Measurements from ENCODE around the gene BICRA.
A peak's percentile ranks its signal among the peaks of the same experiment; 100 is the strongest.
"Not testable (repeated sequence)": the region's sequence is repeated elsewhere in the genome, so short reads cannot be mapped to it uniquely, and the experiment has no call there.

Gene BICRA

DNA sequence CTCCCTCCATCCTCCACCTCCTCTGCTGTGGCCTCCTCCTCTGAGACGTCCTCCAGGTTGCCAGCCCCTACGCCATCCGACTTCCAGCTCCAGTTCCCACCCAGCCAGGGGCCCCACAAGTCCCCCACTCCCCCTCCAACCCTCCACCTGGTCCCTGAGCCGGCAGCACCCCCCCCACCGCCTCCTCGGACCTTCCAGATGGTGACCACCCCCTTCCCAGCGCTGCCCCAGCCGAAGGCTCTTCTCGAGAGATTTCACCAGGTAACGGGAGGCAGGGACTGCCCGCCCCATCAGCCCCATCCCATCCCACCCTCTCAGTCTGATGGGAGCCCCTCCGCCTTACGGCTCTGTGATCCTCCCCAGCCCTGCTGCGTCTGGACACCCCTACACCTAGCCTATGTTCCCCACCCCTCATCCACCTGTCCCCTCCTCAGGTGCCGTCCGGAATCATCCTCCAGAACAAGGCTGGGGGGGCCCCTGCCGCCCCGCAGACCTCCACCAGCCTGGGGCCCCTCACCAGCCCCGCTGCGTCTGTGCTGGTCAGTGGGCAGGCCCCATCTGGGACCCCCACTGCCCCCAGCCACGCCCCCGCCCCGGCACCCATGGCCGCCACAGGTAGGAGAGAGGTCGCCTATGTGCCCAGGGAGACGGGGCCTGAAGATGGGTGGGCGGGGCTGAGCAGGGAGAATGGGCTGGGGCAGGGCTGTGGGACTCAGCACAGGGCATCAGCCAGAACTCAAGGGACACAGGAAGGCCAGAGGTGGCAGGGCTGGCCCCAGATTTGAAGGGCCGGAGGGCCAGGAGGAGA is 85.7 kb downstream of the BICRA start:
- DNase-seq: no peak

DNA sequence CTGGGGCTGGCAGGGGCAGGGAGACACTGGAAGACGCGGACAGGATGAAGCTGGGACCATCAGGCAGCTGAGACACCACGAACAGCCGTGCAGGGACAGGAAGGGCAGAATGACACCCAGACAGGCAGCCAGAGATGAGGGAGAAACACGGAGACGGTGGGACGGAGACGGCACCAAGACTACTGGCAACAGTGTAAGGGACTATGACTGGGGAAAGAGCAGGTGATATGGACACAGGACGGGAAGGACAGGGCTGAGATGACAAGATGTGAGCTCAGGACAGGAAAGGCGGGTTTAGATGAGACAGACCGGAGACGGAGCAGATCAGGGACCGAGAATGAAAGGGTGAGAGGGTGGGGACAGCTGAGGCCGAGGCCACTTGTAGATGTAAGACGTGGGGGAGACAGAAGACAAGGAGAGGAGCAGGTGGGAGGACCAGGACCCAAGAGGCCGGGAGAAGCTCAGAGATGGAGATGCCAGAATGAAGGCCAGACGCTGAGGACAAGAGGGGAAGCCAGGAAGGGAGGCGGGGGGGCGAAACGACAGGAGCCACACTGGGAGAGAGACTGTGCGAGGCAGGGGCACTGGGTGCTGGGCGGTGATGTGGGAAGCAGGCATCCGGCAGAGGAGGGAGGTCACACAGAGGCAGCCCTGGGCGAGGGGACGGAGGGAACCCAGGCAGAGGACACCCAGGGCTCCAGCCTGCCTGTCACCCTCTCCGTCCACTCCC is 86.8 kb downstream of the BICRA start:
- DNase-seq: no peak

DNA sequence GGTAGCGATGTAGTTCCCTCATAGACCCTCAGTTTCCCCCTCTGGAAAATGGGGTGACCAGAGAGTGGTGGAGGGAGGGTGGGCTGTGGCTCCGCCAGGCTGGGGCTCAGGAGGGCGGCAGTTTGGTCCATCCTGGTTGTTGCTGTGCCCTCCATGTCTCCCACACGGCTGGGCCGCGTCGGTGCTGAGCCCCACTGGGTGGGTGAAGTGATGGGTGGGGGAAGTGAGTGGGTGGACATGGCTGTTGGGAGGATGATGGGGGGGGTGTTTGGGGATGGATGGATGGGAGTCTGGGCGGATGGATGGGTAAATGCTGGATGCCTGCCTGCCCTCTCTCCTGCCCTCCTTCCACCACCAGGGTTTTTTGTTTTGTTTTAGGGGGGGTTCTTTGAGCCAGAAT is 87.7 kb downstream of the BICRA start:
- no peak for DNase-seq

DNA sequence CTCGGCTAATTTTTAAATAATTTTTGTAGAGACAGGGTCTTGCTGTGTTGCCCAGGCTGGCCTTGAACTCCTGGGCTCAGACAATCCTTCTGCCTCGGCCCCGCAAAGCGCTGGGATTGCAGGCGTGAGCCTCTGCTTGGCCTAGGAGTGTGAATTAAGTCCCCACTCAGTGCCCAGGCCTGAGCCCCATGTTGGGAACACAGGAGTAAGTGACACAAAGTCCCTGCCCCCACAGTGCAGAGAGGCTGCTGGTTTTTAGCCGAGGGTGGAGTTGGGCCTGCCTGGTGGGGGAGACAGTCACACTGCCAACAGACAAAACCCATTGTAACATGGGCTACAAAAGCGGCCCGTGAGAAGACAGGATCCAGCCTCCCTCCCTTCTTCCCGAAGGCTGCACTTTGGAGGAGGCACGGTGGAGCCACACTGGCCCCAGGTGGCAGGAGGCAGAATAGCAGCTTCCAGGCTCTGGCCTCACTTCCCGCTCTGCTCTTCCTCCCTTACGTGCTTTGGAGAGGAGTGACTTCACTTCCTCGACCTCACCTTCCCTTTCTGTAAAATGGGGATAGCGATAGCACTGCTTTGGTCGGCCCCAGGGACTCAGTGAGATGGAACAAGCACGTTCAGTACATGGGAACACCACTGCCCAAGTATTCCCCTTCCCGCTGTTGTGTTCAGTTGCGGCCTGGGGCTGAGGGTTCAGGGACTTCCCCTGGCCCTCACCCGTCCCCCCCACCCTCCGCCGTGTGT is 89.1 kb downstream of the BICRA start:
- DNase-seq: peak; percentile 75 to 88

DNA sequence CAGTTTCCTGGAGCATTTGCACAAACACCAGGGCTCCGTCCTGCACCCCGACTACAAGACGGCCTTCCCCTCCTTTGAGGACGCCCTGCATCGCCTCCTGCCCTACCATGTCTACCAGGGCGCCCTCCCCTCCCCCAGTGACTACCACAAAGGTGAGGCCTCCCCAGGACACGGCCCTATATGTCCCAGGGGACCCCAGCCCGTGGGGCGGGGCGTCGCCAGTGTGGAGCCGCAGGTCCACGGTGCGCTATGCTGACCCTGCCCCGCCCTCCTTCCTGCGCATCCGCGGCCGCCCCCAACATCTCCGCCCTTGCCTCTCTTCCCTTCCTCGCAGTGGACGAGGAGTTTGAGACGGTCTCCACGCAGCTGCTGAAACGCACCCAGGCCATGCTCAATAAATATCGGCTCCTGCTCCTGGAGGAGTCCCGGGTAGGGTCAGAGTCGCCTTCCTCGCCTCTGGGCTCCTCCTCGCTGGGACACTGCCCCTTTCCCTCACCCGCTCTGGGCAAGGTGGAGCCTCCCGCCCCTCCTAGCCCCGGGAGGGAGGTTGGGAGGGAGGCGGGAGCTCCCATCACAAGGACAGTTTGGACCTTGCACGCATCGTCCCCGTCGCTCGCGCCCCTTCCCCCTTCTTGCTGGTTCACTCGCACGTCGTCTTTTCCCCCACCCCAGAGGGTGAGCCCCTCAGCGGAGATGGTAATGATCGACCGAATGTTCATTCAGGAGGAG is 89.9 kb downstream of the BICRA start:
- DNase-seq: no peak

DNA sequence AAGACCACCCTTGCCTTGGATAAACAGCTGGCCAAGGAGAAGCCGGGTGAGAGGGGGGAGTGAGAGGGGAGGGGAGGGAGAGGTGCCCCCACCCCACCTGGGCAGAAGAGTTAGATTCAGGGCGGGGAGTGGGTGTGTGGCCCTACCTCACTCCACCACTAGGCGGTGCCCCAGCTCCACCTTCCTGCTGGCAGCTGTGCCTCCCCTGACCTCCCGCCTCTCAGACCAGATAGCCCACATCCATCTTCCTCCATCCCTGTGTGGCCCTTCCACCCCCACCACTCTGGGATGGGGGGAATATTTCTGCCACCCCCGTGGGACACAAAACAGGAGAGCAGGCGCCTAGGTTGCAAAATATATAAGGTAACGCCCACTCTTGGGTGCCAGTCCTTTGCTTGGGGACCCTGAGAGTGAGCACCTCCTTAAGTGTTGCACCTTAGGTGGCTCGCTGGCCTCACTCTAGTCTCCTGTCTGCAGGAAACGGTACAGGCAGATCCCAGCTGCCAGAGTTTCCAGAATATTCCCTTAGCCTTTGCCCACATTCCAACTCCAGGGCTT is 90.5 kb downstream of the BICRA start:
- no peak for DNase-seq

DNA sequence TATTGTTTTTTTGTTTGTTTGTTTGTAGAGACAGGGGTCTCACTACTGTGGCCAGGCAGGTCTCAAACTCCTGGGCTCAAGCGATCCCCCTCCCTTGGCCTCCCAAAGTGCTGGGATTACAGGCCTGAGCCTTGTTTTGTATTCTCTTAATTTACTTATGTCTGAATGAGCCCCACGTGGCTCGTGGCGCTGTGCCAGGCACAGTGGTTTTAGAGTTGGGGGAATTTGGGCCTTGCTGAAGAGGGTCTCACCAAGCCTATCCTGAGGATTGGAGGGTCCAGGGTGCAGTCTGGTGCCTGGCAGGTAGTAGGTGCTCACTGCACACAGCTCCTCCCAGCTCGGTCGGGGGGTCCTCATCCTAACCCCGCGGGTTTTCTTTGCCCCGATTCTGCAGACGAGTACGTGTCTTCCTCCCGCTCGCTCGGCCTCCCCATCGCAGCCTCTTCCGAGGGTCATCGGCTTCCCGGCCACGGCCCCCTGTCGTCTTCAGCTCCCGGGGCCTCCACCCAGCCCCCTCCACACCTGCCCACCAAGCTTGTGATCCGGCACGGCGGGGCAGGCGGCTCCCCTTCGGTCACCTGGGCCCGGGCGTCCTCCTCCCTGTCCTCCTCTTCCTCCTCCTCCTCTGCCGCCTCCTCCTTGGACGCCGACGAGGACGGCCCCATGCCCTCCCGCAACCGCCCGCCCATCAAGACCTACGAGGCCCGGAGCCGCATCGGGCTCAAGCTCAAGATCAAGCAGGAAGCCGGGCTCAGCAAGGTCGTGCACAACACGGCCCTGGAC is 92.2 kb downstream of the BICRA start:
- no peak for DNase-seq

DNA sequence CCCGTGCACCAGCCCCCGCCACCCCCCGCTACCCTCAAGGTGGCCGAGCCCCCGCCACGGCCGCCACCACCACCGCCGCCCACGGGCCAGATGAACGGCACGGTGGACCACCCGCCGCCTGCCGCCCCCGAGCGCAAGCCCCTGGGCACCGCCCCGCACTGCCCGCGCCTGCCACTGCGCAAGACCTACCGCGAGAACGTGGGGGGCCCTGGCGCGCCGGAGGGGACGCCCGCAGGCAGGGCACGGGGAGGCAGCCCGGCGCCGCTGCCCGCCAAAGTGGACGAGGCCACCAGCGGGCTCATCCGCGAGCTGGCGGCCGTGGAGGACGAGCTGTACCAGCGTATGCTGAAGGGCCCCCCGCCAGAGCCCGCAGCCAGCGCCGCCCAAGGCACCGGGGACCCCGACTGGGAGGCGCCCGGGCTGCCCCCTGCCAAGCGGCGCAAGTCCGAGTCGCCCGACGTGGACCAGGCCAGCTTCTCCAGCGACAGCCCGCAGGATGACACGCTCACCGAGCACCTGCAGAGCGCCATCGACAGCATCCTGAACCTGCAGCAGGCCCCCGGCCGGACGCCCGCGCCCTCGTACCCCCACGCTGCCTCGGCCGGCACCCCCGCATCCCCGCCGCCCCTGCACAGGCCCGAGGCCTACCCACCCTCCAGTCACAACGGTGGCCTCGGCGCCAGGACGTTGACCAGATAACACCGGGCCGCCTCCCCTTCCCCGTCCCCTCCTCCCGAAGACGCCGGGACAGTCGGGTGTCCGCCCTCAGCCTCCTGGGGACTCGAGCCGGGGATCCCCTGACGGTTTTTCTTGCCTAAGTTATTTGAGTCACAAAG is 93.0 kb downstream of the BICRA start:
- no peak for DNase-seq

DNA sequence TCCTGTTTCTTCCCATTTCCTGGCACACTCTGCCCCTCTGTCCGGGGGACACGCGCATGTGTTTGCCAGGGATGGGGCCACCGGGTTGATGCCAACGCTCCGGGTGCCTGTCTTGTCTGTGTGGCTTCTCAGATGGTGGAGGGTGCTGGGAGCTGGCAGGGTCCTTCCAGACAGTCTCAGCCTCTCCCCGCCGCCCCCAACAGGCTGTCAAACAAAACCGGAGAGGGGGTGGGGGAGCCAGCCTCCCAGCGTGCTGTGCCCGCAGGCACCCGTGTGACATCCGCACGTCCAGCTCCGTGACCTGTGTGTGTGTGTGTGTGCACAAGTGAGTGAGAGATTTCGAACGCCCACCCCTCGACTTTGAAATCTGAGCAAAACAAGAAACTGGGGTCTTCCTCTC is 93.7 kb downstream of the BICRA start:
- DNase-seq: no peak

DNA sequence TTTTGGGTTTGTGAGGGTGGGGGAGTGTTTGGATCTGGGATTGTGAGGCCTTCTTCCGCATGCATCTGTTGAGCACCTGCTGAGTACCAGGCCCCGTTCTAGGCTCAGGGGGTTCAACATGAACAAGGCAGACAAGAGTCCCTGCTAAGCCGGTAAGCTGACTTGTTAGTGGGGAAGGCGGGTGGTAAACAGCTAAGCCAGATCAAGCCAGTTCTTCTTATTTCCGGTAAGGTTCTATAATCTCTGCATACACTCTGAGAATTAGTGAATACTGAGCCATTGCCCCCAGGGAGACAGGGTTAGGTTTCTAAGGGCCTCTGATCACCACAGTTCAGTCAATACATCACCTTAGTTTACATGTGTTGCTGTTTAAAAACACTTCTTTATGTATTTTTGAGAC is 94.4 kb downstream of the BICRA start:
- no peak for DNase-seq

DNA sequence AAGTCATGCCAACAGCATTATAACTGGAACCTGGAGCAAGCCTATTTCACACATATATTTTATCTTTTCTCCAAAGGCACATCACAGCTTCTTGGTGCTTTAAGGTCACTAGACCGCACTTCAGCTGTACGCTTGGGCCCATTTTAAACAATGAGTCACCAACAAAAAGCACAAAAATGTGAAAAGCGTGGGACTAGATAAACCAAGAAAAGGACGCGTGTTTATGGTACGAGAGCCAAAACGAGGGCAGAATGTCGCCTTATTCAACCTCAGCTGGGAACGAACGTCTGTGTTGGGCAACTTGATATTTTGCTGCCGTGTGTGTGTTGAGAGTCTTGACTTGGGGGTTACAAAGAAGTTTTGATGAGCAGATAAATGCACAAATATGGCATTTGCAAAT is 95.1 kb downstream of the BICRA start:
- DNase-seq: no peak

DNA sequence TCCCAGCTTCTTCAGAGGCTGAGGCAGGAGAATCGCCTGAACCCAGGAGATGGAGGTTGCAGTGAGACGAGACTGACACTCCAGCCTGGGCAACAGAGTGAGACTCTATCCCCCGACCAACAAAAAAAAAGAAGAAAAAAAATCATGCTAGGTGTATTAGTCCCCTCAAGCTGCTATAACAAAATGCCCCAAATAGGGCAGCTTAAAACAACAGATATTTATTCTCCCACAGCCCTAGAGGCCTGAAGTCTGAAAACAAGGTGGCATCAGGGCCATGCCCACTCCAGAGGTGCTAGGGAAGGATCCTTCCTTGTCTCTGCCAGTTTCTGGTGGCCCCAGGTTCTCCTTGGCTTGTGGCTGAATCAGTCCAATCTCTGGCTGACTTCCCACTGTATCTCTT is 95.7 kb downstream of the BICRA start:
- DNase-seq: no peak

DNA sequence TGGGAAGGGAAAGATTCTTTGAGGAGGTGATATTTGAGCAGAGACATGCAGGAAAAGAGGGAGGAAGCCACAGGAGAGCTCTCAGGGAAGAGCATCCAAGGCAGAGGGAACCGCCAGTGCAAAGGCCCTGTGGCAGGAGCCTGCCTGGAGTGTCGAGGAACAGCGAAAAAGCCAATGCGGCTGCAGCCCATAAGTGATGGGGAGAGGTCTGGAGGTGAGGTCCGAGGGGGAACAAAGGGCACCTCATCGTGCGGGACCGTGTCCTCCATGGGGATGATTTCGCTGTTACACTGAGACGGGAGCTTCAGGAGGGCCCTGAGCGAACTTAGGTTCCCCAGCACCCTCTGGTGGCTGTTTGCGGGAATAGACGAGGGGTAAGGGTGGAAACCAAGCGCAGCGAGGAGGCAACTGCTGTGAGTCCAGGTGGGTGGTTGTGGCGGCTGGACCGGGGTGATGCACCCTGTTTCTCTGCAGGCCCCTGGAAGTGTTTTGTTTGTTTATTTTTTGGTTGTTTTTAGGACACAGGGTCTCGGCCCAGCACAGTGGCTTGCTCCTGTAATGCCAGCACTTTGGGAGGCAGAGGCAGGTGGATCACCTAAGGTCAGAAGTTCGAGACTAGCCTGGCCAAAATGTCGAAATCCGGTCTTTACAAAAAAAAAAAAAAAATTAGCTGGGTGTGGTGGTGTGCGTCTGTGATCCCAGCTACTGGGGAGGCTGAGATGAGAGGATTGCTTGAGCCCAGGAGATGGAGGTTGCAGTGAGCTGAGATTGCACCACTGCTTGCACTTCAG is 98.4 kb downstream of the BICRA start:
- DNase-seq: peak; percentile 35 to 51

DNA sequence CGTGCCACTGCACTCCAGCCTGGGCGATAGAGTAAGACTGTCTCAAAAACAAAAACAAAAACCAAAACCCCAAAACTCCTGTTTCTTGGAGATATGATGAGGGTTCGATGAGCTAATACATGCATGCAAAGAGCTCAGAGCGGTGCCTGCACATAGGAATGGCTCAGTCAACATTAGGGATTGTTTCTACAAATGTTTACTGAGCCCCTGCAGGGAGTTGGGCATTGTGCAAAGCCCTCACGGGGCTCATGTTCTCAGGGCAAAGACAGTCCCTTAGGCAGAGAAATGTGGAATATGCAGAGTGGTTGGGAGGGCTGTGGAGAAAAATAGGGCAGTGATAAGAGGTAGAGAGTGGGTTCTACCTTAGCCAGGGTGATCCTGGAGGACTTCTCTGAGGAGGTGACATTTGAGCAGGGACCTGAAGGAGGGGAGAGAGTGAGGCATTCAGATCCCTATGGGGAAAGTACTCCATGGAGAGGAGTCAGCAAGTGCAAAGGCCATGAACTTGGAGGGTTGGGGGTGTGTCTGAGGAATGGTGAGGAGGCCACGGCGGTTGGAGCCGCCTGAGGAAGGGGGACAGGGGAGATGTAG is 102.8 kb downstream of the BICRA start:
- DNase-seq: no peak

DNA sequence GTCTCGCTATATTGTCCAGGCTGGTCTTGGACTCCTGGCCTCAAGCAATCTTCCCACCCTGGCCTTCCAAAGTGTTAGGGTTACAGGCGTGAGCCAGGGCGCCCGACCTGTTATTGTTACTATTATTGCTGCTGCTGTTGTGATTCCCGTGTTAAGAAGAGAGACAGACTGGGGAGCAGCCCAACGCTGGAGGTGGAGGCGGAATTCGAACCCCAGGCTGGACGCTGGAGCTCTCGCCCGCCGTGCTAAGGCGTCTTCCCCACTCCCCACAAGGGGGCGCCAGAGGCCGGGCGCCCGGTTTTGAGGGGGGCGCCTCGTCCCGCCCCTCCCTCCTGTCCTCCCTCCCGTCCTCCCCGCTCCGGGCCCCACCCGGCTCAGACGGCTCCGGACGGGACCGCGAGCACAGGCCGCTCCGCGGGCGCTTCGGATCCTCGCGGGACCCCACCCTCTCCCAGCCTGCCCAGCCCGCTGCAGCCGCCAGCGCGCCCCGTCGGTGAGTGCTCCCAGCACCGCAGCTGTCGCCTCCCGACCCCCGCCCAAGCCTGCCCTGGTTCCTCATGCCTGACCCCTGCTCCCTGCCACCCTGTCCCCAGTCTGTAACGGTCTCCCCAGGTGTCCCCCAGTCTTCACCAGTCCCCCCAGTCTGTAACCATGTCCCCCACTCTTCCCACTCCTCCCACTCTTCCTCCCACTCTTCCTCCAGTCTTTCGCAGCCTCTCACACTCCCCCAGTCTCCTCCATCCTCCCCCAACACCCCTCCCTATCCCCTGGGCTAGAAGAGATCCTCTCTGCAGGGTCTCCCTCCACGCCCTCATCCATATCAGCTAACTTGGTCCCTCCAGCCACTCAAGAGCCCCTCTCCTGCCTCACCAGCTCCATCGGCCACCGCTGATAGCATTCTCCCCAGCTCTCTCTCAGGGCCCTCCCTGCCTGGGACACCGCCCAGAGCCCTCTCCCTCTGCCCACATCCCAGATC is 104.4 kb downstream of the BICRA start, which contains the start of gene EHD2:
TSS of gene EHD2 (plus strand) at position 377 of the 976 bp plus-strand sequence. CDS start 3,191 bp downstream, outside the sequence.
- peak in 1 of 2 donors; percentile 26 for DNase-seq

DNA sequence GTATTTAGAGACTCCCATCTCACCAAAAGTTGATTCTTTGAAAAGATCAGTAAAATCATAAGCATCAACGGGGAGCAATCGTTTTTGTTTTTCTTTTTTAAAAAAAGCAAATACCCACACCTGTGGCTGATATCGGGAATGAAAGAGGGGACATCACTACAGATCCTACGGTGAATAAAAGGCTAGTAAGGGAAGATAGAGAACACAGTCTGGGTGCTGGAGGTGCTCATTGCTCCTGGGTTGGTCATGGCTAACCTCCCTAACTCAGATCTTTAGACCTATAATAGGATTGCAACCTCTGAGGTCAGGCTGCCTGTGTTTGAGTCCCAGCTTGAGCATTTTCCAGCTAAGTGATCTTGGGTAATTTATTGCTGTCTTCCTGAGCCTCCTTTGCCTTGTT is 105.4 kb downstream of the BICRA start:
- no peak for DNase-seq

DNA sequence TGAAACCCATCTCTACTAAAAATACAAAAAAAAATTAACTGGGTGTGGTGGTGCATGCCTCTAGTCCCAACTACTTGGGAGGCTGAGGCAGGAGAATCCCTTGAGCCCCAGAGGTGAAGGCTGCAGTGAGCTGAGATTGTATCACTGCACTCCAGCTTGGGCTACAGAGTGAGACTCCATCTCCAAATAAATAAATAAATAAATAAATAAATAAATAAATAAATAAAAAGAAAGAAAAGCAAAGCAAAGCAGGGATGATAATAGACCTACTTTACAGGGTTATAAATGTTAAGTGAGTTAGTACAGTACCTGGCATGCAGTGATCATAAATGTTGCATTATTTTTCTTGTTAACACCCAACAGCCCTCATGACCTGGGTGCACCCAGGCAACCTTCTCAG is 105.9 kb downstream of the BICRA start:
- DNase-seq: not testable (repeated sequence)

DNA sequence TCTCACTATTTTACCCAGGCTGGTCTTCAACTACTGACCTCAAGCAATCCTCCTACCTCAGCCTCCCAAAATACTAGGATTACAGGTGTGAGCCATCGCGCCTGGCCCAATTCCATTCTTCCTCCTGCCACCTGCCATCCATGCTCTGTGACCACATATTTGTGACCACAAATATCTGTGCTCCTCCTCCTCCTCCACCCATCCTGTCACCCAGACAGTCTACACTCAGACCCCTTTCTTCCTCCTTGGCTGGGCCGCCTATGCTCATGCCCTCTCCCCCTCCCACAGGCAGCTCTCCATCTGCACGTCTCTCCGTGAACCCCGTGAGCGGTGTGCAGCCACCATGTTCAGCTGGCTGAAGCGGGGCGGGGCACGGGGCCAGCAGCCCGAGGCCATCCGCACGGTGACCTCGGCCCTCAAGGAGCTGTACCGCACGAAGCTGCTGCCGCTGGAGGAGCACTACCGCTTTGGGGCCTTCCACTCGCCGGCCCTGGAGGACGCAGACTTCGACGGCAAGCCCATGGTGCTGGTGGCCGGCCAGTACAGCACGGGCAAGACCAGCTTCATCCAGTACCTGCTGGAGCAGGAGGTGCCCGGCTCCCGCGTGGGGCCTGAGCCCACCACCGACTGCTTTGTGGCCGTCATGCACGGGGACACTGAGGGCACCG is 107.5 kb downstream of the BICRA start:
- no peak for DNase-seq

Measured in hippocampal formation (tissue), 2 donors.